OCI-M2 (cell line): ENCODE results near the gene NKX2-1.
"Not testable (repeated sequence)": the region's sequence is repeated elsewhere in the genome, so short reads cannot be mapped to it uniquely, and the experiment has no call there.

Experiments used
- DNase-seq: peaks from one replicate; lab custom pipeline; 2025; ENCODE audit not compliant: unreplicated experiment; lab: John Stamatoyannopoulos, UW

The NKX2-1 gene

DNA sequence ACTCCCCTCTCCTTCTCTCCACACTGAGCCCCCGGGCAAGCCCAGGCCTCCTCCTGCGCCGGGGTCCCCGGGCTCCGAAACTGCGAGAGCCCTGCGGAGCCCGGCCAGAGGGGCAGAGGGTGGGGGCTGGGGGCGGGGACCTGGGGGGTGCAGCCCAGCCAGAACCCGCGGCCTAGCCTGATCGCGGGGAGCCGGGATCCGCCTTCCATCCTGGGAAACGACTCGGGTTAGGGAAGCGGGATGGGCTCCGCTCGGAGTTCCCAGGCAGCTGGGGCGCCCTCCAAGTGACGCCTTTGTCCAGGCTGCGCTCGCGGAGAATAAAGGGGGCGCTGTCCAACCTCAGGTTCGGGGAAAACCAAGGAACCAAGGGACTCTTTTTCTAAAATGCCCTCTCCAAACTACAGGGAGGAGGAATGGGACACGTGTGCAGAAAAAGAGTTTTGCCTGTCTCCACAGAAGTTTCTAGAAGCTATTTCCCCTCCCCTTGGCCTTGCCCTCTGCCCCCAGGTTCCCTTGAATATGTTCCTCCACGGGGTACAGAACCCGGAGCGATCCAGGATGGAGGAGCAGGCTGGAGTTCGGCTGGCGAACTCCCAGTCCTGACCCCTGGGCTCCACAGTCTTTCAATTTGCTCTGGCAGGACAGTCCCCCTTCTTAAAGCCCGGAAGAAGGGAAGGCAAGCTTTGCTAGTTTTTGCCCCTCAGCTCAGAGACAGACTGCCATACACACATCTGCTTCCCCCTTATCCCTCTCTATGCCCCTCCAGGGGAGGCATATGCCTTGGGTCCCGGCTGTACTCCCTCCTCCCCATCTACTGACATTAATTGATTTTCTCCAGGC, 13.9 kb downstream of the NKX2-1 start:
- no peak for DNase-seq

DNA sequence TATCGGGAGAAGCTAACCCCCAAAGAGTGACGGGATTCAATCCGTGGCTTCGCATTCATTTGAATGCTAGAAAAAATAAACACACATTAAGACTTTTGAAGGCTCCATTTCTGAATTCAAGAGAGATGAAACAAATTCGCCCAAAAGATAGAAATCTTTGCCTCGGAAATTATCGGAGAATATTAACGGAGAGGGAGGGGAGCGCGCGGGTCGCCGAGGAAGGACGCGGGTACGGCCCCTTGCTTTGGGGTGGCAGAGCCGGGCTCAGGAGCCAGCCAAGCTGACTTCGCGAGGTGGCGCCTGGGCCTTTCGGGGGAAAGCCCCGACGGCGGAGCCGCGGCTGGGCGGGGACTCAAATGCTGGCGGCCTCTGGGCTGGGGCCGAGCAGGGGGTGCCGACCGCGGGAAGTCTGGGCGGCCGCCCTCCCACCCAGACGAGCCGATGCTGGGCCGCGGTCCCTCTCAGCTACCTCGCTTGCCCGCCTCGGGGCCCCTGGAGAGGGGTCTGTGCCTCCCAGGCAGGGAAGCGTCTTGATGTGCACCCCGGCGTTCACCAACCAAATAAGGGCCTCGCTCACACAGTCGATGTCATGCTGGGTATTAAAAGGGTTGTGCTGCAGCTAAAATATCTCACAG, 14.7 kb downstream of the NKX2-1 start:
- DNase-seq = no peak

DNA sequence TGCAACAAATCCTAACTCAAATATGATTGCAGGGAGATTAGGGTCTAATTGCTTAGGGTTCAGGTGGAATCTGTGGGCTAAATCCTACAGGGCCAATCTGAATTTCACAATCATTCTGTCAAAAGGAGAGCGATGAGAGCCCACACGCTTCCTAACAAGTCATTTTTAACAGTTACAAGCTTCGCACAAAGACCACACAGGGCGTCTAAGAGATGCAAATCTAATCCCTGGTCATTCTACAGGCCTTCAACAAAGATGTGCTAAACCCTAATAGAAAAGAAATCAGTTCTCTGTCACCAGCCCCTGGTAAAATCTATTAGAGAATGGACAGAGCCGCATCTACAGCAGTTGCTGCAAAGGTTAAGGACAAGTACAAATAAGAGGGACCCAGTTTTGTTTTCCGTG, 15.3 kb downstream of the NKX2-1 start:
- DNase-seq = no peak

DNA sequence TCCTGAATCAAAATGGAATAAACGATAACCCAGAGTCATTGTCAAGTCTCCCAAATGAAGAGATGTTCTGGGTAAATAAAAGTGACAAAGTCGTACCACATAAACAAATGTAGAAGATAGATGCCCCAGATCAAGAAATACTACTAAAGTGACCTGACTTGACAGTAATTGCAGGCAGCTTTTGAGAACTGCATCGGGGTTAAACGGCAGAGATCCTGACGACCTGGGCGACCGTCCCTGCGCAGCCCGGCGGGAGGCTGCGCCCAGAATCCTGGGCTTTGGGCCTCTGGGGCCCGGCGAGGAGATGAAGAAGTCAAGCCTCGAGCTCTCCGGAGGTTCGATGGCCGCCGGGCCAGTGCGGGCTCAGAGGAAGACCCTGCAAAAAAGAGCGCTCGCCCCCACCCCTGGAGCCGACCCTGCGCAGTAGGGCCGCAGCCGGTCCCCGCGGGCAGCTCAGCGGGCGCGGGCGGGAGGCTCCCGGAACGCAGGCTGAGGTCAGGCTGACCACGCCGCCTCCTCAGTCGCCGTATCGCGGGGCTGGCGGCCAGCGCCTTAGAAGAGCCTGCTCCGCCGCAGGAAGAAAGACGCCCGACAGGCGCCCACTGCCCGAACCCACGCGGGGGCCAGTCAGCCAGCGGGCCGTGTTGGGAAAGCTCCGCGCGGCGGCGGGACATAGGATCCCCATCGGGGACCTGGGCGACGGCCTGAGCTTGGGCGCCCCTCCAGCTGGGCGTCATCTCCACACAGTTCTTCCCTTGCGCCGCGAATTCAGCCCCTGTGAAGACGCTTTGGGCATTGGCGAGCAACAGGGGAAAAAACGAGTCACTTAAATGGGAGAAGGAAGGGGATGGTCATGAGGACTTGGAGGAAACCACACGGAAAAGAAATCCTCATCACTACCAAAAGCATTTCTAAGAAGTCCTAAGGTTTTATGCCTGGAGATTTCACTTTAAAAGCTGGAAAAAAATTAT, 16.0 kb downstream of the NKX2-1 start:
- DNase-seq = no peak

DNA sequence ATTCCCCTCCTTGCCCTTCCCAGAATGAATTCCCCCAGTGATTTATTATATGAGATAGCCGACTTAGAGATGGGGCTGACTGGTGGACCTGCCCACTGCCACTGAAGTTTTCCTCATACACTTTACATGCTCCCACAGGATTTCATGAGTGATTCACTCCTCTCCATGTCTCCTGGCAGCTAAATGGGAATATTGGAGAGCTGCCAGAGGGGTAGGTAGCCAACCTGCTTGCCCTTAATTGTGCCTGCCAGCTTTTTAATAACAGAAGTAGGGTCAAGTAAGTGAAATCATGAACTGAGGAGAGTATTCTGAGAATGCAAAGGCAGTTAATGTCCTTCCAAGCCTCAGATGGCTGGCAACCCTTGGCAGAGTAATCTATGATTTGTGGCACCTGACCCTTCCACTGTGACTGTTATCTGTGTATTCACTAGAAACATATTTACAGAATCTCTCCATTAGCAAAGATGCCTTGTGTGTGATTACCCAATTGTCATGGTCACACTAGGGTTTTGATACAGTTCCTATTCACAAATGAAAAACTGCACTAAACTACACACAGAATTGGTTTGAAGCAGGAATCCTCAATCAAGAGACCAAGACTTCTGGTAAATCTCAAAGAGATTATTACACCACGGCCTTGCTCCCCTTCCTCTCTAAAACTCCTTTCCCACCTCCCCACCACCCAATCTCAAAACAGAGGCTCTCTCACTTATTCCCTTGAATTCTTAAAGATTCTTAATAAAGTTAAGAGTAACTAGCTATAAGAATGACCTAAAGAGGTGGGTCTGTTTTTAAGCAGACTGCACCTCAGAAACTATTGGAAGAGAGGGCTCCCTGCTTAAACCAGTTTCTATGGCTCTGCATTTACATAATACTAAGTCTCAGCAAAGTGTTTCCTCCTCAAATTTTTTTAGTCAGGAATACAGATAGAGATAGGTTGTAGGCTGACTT, 17.2 kb downstream of the NKX2-1 start:
- DNase-seq = no peak

DNA sequence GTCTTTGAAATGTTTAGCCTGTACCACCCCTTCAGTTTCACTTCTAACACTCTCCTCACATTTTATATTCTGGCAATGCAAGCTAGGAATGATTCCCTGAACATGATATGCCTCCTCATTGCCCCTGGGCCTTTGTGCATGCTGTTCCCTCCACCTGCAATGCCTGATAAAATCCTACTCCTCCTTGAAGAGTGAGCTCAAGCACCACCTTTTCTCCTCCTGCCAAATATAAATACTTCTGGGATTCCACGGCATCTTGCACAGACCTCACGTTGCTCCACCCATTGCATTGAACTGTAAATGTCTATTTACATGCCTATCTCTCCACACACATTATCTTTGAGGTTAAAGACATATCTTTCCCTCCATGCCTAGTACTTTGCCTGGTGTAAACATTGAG, 21.1 kb downstream of the NKX2-1 start:
- DNase-seq = no peak

DNA sequence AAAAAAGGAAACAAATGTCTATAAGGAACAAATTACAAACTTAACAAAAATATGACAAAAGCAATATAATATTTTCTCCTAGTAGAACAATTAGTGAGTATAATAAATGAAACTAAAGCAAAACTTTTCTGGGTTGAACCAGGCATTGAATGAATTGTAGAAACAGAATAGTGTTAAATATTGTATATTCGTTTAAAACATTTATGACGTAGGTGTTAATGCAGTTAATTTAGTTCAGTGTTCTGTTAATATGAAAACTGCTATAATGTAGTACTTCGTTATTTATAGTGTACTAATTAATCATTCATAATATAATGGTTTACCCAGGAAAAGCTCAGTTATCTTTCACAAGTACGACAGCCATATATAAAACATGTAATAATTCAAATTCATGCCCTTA, 23.7 kb downstream of the NKX2-1 start:
- DNase-seq = no peak

DNA sequence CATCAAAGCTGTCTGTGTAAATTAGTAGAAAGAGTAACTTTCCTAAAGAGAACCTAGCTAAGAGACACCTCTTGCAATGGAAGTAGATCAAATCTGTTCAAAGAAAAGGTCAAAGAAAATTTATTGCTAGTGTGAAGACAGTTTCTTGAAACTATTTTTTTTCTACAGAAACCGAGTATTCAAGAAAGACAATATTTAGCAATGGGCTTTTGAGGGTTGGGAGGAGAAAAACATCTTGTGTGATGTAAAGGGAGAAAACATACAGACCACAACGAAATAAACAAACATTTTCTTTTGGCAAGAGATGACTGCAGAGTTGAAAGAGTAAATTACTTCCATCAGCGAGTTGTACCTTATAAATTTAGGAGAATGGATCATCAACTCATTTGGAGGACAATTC, 24.4 kb downstream of the NKX2-1 start:
- no peak for DNase-seq

DNA sequence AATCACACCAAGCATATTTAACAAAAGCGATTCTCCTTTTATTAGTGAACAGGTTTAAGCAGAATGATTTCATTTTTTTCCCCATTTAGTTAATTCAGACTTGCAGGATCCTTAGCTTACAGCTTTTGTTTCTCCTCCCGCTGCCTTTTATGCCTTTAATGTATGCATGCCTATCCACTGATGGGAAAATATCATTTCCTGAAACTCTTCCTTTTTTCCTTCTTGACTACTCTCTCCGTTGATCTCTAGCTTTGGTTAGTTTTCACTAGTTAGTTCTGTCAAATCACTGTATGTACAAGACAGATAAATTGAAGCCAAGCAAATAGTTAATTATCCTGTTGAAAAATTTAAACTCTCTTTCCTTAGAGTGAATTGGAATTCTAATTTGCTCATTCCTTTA, 26.3 kb downstream of the NKX2-1 start:
- no peak for DNase-seq

DNA sequence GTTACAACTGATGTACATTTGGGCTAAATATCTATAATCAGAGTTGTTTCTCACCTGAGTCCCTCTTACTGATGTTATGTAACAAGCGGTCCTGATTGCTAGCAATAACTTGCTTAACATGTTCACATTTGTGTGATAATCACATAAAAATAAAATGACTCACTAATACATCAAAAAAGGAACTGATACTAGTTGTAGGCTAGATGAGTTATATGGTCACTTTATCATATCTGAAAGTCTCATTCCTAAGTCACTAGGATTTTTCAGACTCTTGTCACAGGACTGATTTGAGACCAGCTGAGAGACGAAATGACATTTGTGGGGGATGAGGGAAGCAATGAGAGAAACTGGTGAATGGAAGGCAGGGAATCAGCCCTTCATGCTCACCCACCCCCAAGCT, 34.3 kb downstream of the NKX2-1 start:
- no peak for DNase-seq

DNA sequence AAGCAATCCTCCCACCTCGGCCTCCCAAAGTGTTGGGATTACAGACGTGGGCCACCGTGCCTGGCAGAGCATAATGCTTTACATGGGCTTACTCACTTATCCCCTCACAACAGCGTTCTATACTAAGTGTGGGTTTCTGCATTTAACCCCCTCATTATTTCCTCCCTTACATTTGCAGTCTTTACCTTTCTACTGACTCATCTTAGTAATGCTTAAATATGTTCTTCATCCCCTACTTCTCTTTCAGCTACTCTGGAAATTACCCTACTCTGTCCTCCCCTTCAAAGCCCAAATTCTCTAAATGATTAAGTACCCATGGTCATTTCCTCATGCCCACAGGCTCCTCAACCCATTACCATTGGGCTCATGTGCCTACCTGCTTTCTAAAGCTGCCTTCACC, 40.7 kb downstream of the NKX2-1 start:
- DNase-seq = no peak

DNA sequence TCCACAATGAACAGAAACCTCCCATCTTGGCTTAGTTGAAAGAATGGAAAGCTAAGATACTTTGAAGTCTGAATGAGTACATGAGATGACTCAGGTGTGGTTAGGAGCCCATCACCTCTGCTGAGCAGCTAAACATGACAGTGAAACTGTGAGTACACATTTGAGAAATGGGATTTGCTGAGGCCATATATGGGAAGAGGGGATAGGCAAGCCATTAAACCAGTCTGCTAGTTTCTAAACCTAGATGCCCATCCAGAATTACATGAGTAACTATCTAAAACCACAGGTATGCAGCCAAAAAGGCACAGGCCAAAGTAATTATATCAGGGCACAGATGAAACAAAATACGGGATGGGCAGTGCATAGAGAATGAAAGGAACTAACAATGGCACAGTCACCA, 41.2 kb downstream of the NKX2-1 start:
- no peak for DNase-seq

DNA sequence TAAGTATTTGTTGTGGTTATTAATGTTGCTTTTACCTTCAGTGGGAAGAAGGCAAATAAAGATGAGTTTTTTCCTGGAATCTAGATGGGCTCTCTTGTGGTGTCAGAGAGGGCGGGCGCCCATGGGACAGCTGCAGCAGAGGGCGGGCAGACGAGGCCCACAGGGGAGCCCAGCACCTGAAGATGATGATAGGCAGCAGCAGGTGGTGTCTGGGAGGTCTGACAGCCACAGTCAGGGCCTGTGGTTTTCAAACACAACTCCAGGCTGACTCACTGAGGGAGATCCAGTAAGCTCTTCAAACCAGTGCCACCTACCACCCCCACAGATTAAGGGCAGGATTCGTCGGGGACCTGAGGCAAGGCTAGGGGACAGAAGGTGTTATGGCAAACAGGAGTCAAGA, 42.8 kb downstream of the NKX2-1 start:
- no peak for DNase-seq

DNA sequence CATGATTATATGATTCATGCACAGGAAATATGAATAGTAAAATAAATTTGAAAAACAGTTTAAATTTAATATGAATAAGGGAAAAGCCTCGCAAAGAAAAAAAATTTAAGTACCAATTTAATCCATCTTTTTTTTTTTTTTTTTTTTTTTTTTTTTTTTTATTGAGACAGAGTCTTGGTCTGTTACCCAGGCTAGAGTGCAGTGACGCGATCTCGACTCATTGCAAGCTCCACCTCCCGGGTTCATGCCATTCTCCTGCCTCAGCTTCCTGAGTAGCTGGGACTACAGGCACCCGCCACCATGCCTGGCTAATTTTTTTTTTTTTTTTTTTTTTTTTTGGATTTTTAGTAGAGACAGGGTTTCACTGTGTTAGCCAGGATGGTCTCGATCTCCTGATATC, 44.0 kb downstream of the NKX2-1 start:
- not testable (repeated sequence) for DNase-seq

DNA sequence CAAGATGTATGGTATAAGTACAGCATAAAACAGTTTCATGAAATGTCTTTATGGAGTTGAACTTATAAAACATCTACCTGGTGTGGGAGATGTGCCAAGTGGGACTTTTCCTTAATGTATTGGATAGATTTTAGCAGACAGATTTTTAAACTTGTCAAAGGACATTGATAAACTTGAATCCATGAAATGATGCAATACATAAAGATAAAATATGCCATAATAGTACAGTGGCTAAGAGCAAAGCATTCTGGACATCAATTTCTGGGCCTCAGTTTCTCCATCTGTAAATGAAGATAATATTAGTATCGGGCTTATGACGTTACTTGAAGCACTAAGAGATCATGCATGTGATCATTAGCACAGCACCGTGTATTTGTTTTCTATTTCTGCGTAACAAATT, 45.4 kb downstream of the NKX2-1 start:
- DNase-seq = no peak

DNA sequence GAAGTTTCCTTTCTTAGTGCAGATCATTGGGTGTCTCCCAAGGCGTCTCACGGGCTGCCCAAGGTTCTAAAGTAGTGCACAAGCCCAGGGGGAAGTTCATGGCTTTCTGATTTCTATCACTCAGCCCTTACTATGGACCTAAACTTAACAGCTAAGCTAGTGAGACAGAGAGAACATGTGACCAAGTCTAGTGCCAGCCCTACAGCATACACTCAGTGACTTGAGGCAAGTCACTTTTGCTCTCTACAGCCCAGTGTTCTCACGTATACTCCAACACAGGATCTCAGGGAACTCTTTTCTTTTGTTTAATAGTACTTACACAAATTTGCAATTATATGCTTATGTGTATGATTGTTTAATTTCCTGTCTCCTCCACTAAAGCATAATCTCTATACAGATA, 48.6 kb downstream of the NKX2-1 start:
- no peak for DNase-seq

DNA sequence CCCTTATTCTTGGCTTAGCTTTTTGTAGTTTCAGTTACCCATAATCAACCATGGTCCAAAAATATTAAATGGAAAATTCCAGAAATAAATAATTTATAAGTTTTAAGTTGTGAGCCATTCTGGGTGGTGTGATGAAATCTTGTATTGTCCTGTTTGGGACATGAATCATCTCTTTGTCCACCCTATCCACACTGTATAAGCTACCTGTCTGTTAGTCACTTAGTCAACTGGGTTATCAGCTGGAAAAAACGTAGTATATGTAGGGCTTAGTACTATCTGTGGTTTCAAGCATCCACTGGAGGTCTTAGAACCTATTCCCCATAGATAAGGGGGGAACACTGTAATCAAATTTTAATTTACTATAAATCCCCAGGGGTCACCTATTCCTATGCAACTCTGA, 52.7 kb downstream of the NKX2-1 start:
- DNase-seq = no peak
